HAP-1 (cell line): ENCODE results near the gene ZMYM3.
"Not testable (repeated sequence)": the region's sequence is repeated elsewhere in the genome, so short reads cannot be mapped to it uniquely, and the experiment has no call there.

Source experiments
- DNase-seq, 2 experiments: peaks; one replicate each; pipeline ENCODE4 v3.0.0-alpha.2; 2016 to 2020; ENCODE audit warnings: low spot score in 2 of 2
- H3K27me3 ChIP-seq: fragments of 250-450 bp; sonication (Bioruptor Pico); 2 replicates; pipeline ENCODE4 v1.5.1; 2020; ENCODE audit warnings: low read depth, mild to moderate bottlenecking, moderate library complexity
- H3K36me3 ChIP-seq: fragments of 250-450 bp; sonication (Bioruptor Pico); replicated peaks from 2 replicates; pipeline ENCODE4 v1.5.1; 2020; ENCODE audit warnings: mild to moderate bottlenecking
- H3K4me1 ChIP-seq: fragments of 250-450 bp; sonication (Bioruptor Pico); 2 replicates; pipeline ENCODE4 v1.5.1; 2020; ENCODE audit warnings: mild to moderate bottlenecking
- H3K4me3 ChIP-seq: fragments of 250-450 bp; sonication (Bioruptor Pico); 2 replicates; pipeline ENCODE4 v1.5.1; 2020; ENCODE audit warnings: mild to moderate bottlenecking, moderate library complexity
- H3K9me3 ChIP-seq: fragments of 250-450 bp; sonication (Bioruptor Pico); 2 replicates; pipeline ENCODE4 v1.5.1; 2020; ENCODE audit warnings: mild to moderate bottlenecking, moderate library complexity
- in situ Hi-C: fragments of 300-500 bp; cut with MboI; formaldehyde crosslinking; loops from 3 replicates; pipeline ENCODE4 v1.14.3; 2020; ENCODE audit warnings: low sequenced_read_pairs, inconsistent platforms, mixed read lengths

The ZMYM3 gene

GRCh38 chrX:71282514-71283402 is 28.8 kb upstream of the ZMYM3 start:
- Histone ChIP-seq H3K4me3 (peak overlapping the region; percentile 96), H3K27me3 (no peaks in the 10 kb centered on the region), H3K36me3 (peaks cover 40% of the 10 kb centered on the region), H3K9me3 (no peaks in the 10 kb centered on the region), H3K4me1 (peaks cover 19% of the 10 kb centered on the region)
- in situ Hi-C loops = no loop called here
- peak; percentile 23 to 32 for DNase-seq

- DNase-seq, in situ Hi-C loops: not testable (repeated sequence)
Measured at GRCh38 chrX:71281300-71281699, 27.4 kb upstream of the ZMYM3 start.

DNA sequence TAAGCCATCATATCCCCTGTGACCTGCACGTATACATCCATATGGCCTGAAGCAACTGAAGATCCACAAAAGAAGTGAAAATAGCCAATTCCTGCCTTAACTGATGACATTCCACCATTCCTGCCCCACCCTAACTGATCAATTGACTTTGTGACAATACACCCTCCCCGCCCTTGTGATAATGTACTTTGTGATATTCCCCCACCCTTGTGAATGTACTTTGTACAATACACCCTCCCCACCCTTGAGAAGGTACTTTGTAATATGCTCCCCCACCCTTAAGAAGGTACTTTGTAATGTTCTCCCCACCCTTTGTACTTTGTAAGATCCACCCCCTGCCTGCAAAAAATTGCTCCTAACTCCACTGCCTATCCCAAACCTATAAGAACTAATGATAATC is 18.4 kb upstream of the ZMYM3 start:
- H3K9me3 ChIP-seq, H3K27me3 ChIP-seq, in situ Hi-C loops, DNase-seq, H3K4me3 ChIP-seq, H3K4me1 ChIP-seq, H3K36me3 ChIP-seq: not testable (repeated sequence)

More at GRCh38 chrX:71281300-71281699, 27.4 kb upstream of the ZMYM3 start:
- H3K27me3 ChIP-seq, H3K4me1 ChIP-seq, H3K4me3 ChIP-seq, H3K9me3 ChIP-seq: not testable (repeated sequence)
- H3K36me3 ChIP-seq = peaks cover 28% of the 10 kb centered on the region

DNA sequence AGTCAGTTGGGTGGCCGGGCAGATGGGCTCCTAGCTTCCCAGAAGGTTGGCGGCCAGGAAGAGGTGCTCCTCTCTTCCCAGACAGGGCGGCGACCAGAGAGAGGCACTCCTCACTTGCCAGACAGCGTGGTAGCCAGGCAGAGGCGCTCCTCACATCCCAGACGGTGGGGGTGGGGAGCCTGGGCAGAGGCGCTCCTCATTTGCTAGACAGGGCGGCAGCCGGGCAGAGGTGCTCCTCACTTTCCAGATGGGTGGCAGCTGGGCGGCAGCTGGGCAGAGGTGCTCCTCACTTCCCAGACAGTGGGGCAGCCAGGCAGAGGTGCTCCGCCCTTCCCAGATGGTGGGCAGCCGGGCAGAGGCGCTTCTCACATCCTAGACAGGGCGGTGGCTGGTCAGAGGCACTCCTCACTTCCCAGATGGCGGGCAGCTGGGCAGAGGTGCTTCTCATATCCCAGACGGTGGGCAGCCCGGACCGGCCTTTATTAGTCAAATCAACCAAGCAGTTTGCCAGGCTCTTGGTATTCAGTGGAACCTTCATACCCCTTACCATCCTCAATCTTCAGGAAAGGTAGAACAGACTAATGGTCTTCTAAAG is 16.0 kb upstream of the ZMYM3 start:
- Histone ChIP-seq H3K36me3 (no peaks in the 10 kb centered on the region), H3K9me3 (no peaks in the 10 kb centered on the region), H3K27me3 (no peaks in the 10 kb centered on the region), H3K4me3 (no peak overlapping the region), H3K4me1 (no peaks in the 10 kb centered on the region)
- in situ Hi-C loops = no loop called here
- DNase-seq = no peak

DNA sequence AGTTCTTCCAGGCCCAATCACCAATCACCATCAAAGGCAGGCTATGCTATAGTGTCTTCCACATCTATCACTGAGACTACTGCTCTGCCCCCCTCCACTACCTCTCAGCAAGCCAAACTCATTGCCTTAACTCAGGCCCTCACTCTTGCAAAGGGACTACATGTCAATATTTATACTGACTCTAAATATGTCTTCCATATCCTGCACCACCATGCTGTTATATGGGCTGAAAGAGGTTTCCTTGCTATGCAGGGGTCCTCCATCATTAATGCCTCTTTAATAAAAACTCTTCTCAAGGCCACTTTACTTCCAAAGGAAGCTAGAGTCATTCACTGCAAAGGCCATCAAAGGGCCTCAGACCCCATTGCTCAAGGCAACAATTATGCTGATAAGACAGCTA is 14.7 kb upstream of the ZMYM3 start:
- H3K9me3 ChIP-seq, H3K27me3 ChIP-seq, H3K4me1 ChIP-seq, DNase-seq, H3K4me3 ChIP-seq, H3K36me3 ChIP-seq, in situ Hi-C loops: not testable (repeated sequence)

GRCh38 chrX:71256856-71257255 is 2.9 kb upstream of the ZMYM3 start:
- DNase-seq = no peak
- Histone ChIP-seq H3K4me3 (no peak overlapping the region), H3K36me3 (no peaks in the 10 kb centered on the region; the same call in 1 of the 2 replicates), H3K4me1 (peaks cover 17% of the 10 kb centered on the region), H3K27me3 (no peaks in the 10 kb centered on the region), H3K9me3 (no peaks in the 10 kb centered on the region)
- in situ Hi-C loops = no loop called here

DNA sequence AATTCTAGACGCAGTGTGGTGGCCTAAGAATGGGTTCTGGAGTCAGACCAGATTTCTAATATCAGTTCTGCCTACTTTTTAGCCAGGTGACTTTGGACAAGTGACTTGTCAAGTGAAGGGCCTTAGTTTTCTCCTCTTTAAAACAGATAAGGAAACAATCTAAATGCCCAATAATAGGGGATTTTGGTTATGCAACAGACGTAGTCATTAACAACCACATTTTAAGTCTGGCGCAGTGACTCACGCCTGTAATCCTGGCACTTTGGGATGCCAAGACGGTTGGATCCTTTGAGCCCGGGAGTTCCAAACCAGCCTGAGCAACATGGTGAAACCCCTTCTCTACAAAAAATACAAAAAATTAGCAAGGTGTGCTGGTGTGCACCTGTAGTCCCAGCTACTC is 2.1 kb upstream of the ZMYM3 start:
- H3K27me3 ChIP-seq = no peaks in the 10 kb centered on the region
- no peak overlapping the region for H3K4me3 ChIP-seq
- H3K9me3 ChIP-seq = no peaks in the 10 kb centered on the region
- H3K4me1 ChIP-seq = peaks cover 18% of the 10 kb centered on the region
- peaks cover 5% of the 10 kb centered on the region; the same call in 1 of the 2 replicates for H3K36me3 ChIP-seq
- in situ Hi-C loops = no loop called here
- DNase-seq = no peak

GRCh38 chrX:71253253-71254091 is 468 bp downstream of the ZMYM3 start:
- in situ Hi-C loops = no loop called here
- Histone ChIP-seq H3K4me3 (peak overlapping the region; percentile 99), H3K27me3 (no peaks in the 10 kb centered on the region), H3K36me3 (peaks cover 31% of the 10 kb centered on the region), H3K4me1 (peaks cover 18% of the 10 kb centered on the region), H3K9me3 (no peaks in the 10 kb centered on the region)
- DNase-seq = peak; percentile 70 to 86

- no peak for DNase-seq
- Histone ChIP-seq H3K36me3 (peaks cover 43% of the 10 kb centered on the region), H3K4me1 (peaks cover 18% of the 10 kb centered on the region), H3K4me3 (peak overlapping the region; percentile 99), H3K9me3 (no peaks in the 10 kb centered on the region), H3K27me3 (no peaks in the 10 kb centered on the region)
- in situ Hi-C loops = no loop called here
Measured at GRCh38 chrX:71252221-71252620, 1.7 kb downstream of the ZMYM3 start.

- Histone ChIP-seq H3K9me3 (no peaks in the 10 kb centered on the region), H3K27me3 (no peaks in the 10 kb centered on the region), H3K4me3 (no peak overlapping the region), H3K36me3 (peaks cover 50% of the 10 kb centered on the region), H3K4me1 (peaks cover 18% of the 10 kb centered on the region)
- in situ Hi-C loops = no loop called here
- no peak for DNase-seq
Measured at GRCh38 chrX:71251466-71251973, 2.4 kb downstream of the ZMYM3 start.

GRCh38 chrX:71250841-71251240 is 3.1 kb downstream of the ZMYM3 start:
- in situ Hi-C loops = no loop called here
- DNase-seq = no peak
- Histone ChIP-seq H3K4me1 (peaks cover 18% of the 10 kb centered on the region), H3K4me3 (no peak overlapping the region), H3K36me3 (peaks cover 55% of the 10 kb centered on the region), H3K9me3 (no peaks in the 10 kb centered on the region), H3K27me3 (no peaks in the 10 kb centered on the region)

GRCh38 chrX:71245159-71245558 is 8.8 kb downstream of the ZMYM3 start:
- in situ Hi-C loops = no loop called here
- H3K4me1 ChIP-seq = no peaks in the 10 kb centered on the region
- no peak for DNase-seq
- H3K36me3 ChIP-seq = peaks cover 96% of the 10 kb centered on the region
- no peaks in the 10 kb centered on the region for H3K9me3 ChIP-seq
- no peaks in the 10 kb centered on the region for H3K27me3 ChIP-seq
- no peak overlapping the region for H3K4me3 ChIP-seq

DNA sequence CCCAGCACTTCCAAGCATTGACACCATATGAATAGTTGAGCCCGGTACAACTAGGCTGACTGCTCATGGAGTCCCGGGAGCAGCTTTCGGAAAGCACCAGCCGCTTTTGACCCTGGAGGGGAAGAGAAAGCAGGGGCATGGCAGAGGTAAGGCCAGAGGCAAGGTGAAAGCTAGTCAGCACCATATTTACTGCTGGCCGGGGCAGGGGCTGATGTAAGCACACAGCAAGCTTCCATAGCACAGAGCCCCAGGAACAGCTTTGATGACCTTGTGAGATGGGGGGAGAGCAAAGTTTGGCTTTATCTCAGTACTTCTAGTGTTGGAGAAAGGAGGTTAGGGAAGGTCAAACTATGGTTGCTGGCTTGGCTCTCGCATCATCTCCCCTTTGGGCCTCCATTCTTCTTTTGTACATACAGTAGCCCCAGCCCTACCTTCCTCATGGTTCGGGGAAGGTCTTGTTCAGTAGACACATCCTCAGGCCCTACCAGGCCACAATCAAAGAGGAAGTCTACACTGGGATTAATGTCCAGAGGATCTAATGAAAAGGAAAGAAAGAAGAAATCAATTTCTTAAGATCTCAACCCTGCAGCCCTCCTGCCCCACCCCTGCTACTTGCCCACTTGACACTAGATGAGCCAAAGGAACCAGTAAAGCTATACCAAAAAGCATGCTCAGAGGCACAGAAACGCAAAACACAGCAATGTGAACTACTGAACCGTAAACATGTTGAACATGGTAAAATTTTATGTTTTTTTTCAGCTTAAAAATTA is 9.4 kb downstream of the ZMYM3 start:
- H3K4me3 ChIP-seq = no peak overlapping the region

More for the DNA sequence above, 9.4 kb downstream of the ZMYM3 start:
- no peaks in the 10 kb centered on the region for H3K27me3 ChIP-seq
- H3K36me3 ChIP-seq = peaks cover 96% of the 10 kb centered on the region
- no peak for DNase-seq
- no peaks in the 10 kb centered on the region for H3K9me3 ChIP-seq
- H3K4me1 ChIP-seq = no peaks in the 10 kb centered on the region
- in situ Hi-C loops = no loop called here
